Activated B cell treated with CpG ODN at 0.5 μM for 24 hours (primary cell): ENCODE data around the gene FHIP1A. TPM values are rescaled to one million over a fixed set of nuclear protein-coding genes. Genes with fewer than 3 reads are reported as not detected.
"Not testable (repeated sequence)": the region's sequence is repeated elsewhere in the genome, so short reads cannot be mapped to it uniquely, and the experiment has no call there.

Experiments
- ATAC-seq: fragments of 200-7000 bp; cut with Tn5 transposase; one replicate; pipeline ENCODE4 v1.10.0; 2021; ENCODE audit warnings: low read depth, mild to moderate bottlenecking, moderate library complexity
- CTCF ChIA-PET: fragments of 350-600 bp; sonication (Branson Sonifier 250); formaldehyde crosslinking; loops from one replicate; lab custom pipeline; 2021; ENCODE audit warnings: antibody characterized with exemption; lab: Charles Lee
- POLR2A ChIA-PET: fragments of 350-600 bp; sonication (Branson Sonifier 250); formaldehyde crosslinking; loops from one replicate; lab custom pipeline; 2021; ENCODE audit warnings: antibody characterized with exemption; lab: Charles Lee
- DNase-seq: peaks from one replicate; pipeline ENCODE4 v3.0.0; 2022
- H3K27ac Mint-ChIP-seq: one replicate; pipeline ENCODE4 v1.8.0; 2020; ENCODE audit warnings: mixed read lengths
- H3K27me3 Mint-ChIP-seq: one replicate; pipeline ENCODE4 v1.8.0; 2021; ENCODE audit warnings: mixed read lengths
- H3K36me3 Mint-ChIP-seq: one replicate; pipeline ENCODE4 v1.8.0; 2021; ENCODE audit warnings: low read depth, mixed read lengths
- H3K4me1 Mint-ChIP-seq: one replicate; pipeline ENCODE4 v1.8.0; 2021; ENCODE audit warnings: mixed read lengths
- H3K4me3 Mint-ChIP-seq: one replicate; pipeline ENCODE4 v1.8.0; 2020; ENCODE audit warnings: mild to moderate bottlenecking, mixed read lengths
- H3K9me3 Mint-ChIP-seq: one replicate; pipeline ENCODE4 v1.8.0; 2020; ENCODE audit warnings: mixed read lengths
- intact Hi-C: fragments of 100-400 bp; cut with micrococcal nuclease; formaldehyde crosslinking; loops from one replicate; pipeline ENCODE4 v1.15.1; 2024
- total RNA-seq: library from RNA; stranded (reverse); gene quantifications from 2 replicates; pipeline ENCODE4 v1.2.3, GENCODE V29; 2022
- TF ChIP-seq, protein P1 (sequence below): fragments of 200-600 bp; IDR thresholded peaks from one replicate; pipeline ENCODE4 v1.8.0; 2022; ENCODE audit warnings: antibody characterized with exemption, mild to moderate bottlenecking

Gene FHIP1A
- total RNA-seq, 1 donor from 2014 or later: 0.04 TPM

DNA sequence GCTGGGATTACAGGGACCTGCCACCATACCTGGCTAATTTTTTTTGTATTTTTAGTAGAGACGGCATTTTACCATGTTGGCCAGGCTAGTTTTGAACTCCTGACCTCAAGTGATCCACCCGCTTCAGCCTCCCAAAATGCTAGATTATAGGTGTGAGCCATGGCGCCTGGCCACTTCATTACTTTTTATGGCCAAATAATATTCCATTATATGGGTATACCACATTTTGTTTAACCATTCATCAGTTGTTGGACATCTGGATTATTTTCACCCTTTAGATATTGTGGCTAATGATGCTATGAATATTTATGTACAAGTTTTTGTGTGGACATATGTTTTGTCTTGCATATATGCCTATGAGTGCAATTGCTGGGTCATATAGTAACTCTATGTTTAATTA, 8.6 kb upstream of the FHIP1A start:
- Mint-ChIP-seq H3K4me3 (no peak overlapping the region), H3K36me3 (no peaks in the 10 kb centered on the region), H3K4me1 (no peaks in the 10 kb centered on the region), H3K27ac (no peak overlapping the region), H3K27me3 (peaks cover 4% of the 10 kb centered on the region), H3K9me3 (no peaks in the 10 kb centered on the region)
- POLR2A ChIA-PET: interaction anchor here (0.6 kb wide), 1 partner anchor 20 kb away, joined by 6 read pairs; no protein-coding TSS in a partner anchor
- DNase-seq (no peak), ATAC-seq (no peak)
- CTCF ChIA-PET: no interaction called here
- intact Hi-C loops: no loop called here
- TF ChIP-seq, protein P1, sequence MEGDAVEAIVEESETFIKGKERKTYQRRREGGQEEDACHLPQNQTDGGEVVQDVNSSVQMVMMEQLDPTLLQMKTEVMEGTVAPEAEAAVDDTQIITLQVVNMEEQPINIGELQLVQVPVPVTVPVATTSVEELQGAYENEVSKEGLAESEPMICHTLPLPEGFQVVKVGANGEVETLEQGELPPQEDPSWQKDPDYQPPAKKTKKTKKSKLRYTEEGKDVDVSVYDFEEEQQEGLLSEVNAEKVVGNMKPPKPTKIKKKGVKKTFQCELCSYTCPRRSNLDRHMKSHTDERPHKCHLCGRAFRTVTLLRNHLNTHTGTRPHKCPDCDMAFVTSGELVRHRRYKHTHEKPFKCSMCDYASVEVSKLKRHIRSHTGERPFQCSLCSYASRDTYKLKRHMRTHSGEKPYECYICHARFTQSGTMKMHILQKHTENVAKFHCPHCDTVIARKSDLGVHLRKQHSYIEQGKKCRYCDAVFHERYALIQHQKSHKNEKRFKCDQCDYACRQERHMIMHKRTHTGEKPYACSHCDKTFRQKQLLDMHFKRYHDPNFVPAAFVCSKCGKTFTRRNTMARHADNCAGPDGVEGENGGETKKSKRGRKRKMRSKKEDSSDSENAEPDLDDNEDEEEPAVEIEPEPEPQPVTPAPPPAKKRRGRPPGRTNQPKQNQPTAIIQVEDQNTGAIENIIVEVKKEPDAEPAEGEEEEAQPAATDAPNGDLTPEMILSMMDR: no peak

DNA sequence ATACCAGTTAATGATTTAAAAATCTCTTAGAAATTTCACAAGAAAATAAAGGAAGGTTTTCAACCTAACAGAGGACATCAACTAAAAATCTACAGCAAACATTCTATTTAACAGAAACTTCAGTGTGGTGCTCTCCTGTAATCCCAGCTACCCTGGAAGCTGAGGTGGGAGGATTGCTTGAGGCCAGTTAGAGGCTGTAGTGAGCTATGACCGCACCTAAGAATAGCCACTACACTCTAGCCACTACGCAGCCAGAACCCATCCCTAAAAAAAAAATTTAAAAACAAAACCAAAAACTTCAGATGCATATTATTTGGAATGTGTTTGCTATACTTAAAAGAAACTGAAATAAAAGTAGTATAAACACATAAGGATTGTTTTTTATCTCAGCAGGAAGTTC, 7.2 kb upstream of the FHIP1A start:
- ChIA-PET POLR2A (no interaction called here), CTCF (no interaction called here)
- Mint-ChIP-seq H3K27me3 (peaks cover 8% of the 10 kb centered on the region), H3K4me3 (no peak overlapping the region), H3K27ac (no peak overlapping the region), H3K9me3 (no peaks in the 10 kb centered on the region), H3K36me3 (no peaks in the 10 kb centered on the region), H3K4me1 (no peaks in the 10 kb centered on the region)
- TF ChIP-seq, protein P1: no peak
- ATAC-seq (no peak), DNase-seq (no peak)
- intact Hi-C loops: no loop called here

DNA sequence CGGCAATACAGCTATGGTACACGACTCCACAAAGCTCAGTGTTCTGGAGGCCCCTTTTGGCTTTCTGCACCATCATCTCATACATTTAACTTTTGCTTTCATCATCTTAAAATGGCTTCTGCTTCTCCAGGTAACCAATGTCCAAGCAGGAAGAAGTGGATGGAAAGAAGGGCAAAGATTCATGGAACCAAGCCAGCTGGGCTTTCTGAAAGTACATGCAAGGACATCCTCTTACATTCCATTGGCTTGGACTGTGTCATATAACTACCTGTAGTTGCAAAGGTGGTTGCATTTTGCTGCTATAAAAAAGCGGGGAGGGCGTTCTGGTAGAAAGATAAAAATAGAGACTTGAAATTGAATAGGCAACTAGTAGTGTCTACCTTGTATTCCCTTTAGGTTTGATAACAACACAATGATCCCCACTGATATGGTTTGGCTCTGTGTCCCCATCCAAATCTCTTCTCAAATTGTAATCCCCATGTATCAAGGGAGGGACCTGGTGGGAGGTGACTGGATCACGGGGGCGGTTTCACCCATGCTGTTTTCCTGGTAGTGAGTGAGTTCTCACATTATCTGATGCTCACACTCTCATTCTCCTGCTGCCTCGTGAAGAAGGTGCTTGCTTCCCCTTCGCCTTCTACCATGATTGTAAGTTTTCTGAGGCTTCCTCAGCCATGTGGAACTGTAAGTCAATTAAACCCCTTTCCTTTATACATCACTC, 6.7 kb upstream of the FHIP1A start:
- intact Hi-C loops: no loop called here
- peaks cover 2% of the 10 kb centered on the region for H3K4me1 Mint-ChIP-seq
- no peaks in the 10 kb centered on the region for H3K9me3 Mint-ChIP-seq
- TF ChIP-seq, protein P1: no peak
- no peak overlapping the region for H3K4me3 Mint-ChIP-seq
- H3K36me3 Mint-ChIP-seq: no peaks in the 10 kb centered on the region
- H3K27ac Mint-ChIP-seq: no peak overlapping the region
- ChIA-PET POLR2A (no interaction called here), CTCF (no interaction called here)
- ATAC-seq (no peak), DNase-seq (no peak)
- peaks cover 12% of the 10 kb centered on the region for H3K27me3 Mint-ChIP-seq

DNA sequence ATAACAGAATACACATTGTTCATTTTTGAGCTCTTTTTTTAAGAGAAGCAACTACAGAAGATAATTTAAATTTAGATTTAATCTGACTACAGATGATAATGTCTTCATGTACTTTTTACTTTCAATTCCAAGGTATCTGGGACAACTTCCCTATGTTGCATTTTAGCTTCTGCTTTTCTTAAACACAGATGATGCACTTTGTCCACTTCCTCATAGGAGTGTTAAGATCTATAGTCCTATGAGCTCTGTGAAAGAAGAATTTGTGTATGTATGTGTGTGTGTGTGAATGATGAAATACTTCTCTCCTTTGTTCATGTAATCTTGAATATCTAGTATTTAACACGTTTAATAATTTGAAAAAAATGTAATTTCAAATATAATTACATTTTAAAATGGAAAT, 5.3 kb upstream of the FHIP1A start:
- intact Hi-C loops: no loop called here
- H3K36me3 Mint-ChIP-seq: no peaks in the 10 kb centered on the region
- ChIA-PET CTCF (no interaction called here), POLR2A (no interaction called here)
- ATAC-seq (no peak), DNase-seq (no peak)
- peaks cover 14% of the 10 kb centered on the region for H3K4me1 Mint-ChIP-seq
- H3K27ac Mint-ChIP-seq: no peak overlapping the region
- TF ChIP-seq, protein P1: no peak
- H3K9me3 Mint-ChIP-seq: no peaks in the 10 kb centered on the region
- no peak overlapping the region for H3K4me3 Mint-ChIP-seq
- peaks cover 20% of the 10 kb centered on the region for H3K27me3 Mint-ChIP-seq

DNA sequence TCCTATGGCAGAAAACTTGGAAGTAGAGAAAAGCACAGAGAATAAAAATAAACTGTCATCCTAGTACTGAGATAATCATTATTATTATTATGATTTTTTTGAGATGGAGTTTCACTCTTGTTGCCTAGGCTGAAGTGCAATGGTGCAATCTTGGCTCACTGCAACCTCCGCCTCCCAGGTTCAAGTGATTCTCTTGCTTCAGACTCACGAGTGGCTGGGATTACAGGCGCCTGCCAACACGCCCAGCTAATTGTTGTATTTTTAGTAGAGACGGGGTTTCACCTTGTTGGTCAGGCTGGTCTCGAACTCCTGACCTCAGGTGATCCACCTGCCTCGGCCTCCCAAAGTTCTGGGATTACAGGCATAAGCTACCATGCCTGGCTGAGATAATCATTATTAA, 4.2 kb upstream of the FHIP1A start:
- POLR2A ChIA-PET, ATAC-seq, DNase-seq, CTCF ChIA-PET, H3K9me3 Mint-ChIP-seq, H3K27ac Mint-ChIP-seq, H3K36me3 Mint-ChIP-seq, H3K4me3 Mint-ChIP-seq: not testable (repeated sequence)
- intact Hi-C loops: loop anchor here (5.0 kb wide), 2 partner anchors 308 to 388 kb away; partner anchors contain the start of genes LRBA and RPS3A
- H3K27me3 Mint-ChIP-seq: peaks cover 19% of the 10 kb centered on the region
- H3K4me1 Mint-ChIP-seq: peaks cover 22% of the 10 kb centered on the region
